GOT3 (cell line): Measurements from ENCODE around the gene AKAP9.
"Not testable (repeated sequence)": the region's sequence is repeated elsewhere in the genome, so short reads cannot be mapped to it uniquely, and the experiment has no call there.

ENCODE experiments used
- DNase-seq: peaks from one replicate; lab custom pipeline; 2025; ENCODE audit warnings: mixed read lengths; lab: John Stamatoyannopoulos, UW

Gene AKAP9

GRCh38 chr7:92013611-92014010 is 72.9 kb downstream of the AKAP9 start:
- no peak for DNase-seq

DNA sequence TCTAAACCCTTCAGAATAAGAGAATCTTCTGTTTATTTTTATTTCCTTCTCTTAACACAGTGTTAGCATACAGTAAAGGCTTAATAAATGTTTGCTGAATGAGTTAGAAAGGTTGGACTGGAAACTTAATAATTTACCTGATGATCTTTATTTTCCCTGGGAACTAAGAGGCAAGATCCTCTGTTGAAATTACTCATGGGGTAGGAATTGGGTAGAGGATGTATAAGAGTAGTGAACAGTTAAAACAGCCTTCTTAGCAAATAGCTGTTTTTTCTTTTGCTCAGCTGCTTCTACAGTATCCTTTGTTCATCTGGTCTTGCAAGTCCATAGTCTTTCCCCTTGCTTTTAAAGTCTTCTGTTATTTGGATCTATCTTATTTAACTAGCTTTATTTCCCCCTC is 80.0 kb downstream of the AKAP9 start:
- no peak for DNase-seq

DNA sequence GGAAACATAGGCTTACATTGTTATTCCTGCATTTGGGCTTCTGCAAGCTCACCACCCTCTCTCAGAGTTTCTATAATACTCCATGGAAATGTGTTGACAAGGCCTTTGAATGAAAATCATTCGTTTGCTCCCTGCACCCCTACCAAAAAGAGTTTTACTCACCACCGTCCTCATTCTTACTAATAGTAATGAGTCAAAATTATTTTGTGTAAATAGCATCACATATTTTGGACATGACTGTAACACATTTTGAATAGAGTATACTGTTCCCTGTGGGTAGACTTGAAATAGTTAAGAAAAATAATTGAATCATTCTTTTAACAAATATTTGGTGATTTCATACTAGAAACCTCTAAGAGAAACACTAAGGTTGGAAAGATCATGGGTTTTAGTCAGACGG is 84.6 kb downstream of the AKAP9 start:
- DNase-seq: no peak

DNA sequence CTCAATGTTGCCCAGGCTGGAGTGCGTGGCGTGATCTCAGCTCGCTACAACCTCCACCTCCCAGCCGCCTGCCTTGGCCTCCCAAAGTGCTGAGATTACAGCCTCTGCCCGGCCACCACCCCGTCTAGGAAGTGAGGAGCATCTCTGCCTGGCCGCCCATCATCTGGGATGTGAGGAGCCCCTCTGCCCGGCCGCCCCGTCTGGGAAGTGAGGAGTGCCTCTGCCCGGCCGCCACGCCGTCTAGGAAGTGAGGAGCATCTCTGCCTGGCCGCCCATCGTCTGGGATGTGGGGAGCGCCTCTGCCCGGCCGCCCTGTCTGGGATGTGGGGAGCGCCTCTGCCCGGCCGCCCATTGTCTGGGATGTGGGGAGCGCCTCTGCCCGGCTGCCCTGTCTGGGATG is 86.0 kb downstream of the AKAP9 start:
- DNase-seq: not testable (repeated sequence)

DNA sequence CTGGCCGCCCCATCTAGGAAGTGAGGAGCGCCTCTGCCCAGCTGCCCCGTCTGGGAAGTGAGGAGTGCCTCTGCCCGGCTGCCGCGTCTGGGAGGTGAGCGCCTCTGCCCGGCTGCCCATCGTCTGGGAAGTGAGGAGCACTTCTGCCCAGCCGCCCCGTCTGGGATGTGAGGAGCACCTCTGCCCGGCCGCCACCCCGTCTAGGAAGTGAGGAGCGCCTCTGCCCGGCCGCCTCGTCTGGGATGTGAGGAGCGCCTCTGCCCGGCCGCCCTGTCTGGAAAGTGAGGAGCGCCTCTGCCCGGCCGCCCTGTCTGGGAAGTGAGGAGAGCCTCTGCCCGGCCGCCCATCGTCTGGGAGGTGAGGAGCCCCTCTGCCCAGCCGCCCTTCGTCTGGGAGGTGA is 86.5 kb downstream of the AKAP9 start:
- DNase-seq: not testable (repeated sequence)

DNA sequence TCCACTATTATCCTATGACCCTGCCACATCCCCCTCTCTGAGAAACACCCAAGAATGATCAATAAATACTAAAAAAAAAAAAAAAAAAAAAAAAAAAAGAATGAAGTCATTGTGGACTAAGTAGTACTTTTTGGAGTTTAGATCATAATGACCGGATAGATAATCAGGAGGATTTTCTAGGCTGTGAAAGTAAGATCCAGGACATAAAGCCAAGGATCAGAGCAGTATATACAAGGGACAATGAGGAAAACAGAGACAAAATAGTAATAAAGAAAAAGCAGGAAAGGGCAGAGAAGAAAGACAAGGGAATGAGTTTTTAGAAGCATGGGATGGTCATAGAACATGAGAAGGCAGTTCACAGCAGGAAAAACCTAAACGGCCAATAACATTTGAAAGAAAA is 87.6 kb downstream of the AKAP9 start:
- DNase-seq: no peak

DNA sequence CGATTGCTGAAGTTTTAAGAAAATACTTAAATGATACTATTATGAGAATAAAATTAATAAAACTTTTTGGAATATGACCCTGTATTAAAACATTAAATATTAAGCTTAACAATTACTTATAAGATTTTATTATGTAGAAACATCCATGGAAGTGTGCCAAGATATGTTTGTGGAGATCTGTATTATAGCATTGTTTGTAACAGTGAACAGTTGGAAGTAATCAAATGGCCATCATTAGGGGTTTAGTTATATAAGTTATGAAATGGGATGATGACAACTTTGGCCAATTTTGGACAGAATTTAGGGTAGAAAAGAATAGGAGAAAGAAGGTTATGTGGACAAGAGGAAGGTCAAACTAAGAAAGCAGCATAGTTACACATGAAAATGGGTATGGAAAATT is 88.0 kb downstream of the AKAP9 start:
- no peak for DNase-seq

DNA sequence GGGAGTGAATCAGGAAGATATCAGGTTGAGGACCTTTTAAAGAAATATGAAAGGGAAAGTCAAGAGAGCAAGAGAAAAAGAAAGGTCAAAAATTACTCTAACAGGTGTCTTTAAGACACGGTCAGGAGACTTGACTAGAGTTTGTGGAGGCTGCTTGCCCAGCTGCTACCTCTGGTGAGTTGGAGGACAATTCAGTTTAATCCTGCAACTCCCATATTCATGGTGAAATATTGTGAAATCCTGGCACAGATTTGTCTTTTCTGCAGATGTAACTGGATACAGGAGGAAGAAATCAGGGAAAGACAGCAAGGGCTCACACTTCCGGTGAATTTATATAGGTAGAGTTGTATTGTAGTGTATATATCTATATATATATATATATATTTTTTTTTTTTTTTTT is 93.5 kb downstream of the AKAP9 start:
- DNase-seq: no peak

GRCh38 chr7:92035576-92035975 is 94.9 kb downstream of the AKAP9 start:
- DNase-seq: no peak

DNA sequence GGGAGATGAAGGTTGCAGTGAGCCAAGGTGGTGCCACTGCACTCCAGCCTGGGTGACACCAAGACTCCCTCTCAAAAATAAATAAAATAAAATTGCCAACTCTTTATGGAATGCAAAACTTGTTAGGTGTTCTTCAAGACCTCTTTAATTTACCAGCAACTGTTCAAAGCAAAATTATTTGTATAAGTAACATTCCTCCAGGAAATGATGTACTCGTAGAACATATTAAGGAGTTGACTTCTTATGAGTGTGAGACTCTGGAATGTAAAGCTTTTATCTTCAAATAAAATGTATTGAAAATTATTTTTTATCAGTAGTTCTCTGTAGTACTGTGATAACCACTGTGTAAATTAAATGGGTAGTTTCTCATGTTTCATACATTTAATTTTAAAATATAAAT is 99.2 kb downstream of the AKAP9 start:
- DNase-seq: no peak

GRCh38 chr7:92042056-92042737 is 101.5 kb downstream of the AKAP9 start:
- DNase-seq: no peak

GRCh38 chr7:92043098-92043497 is 102.4 kb downstream of the AKAP9 start:
- no peak for DNase-seq

- no peak for DNase-seq
Measured at GRCh38 chr7:92043637-92044036, 103.0 kb downstream of the AKAP9 start.

DNA sequence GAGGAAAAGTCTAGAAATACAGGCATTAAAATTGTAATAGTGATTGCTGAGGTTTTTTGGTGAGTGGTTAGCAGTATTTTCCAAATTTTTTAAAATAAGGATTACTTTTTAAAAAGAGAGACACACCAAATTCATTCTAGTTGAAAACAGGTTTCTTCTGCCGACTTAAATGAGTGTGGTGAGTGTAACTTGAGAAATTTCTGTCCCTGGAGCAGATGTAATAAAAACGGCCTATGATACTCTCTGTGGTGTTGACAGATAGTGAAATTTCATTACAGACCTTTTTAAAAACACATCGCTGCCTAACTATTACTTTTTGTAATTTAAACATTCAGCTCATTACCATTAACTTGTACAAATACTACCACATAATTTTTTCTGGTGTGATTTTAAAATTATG is 103.5 kb downstream of the AKAP9 start:
- DNase-seq: no peak

DNA sequence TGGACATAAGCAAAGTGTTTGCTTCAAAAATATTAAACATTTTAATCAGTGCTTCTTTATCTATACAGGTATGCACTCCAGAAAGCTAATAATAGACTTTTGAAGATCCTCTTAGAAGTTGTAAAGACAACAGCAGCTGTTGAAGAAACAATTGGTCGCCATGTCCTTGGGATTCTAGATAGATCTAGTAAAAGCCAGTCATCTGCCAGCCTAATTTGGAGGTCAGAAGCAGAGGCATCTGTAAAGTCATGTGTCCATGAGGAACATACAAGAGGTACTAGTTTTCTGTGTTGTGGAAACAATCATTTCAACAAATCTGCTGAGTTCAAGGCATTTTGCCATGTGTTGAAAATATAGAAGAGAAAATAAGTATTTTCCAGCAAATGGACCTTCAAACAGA is 104.3 kb downstream of the AKAP9 start:
- DNase-seq: no peak

- DNase-seq: no peak
Measured at GRCh38 chr7:92051655-92052054, 111.0 kb downstream of the AKAP9 start.

- DNase-seq: no peak
Measured at GRCh38 chr7:92052159-92052558, 111.5 kb downstream of the AKAP9 start.

DNA sequence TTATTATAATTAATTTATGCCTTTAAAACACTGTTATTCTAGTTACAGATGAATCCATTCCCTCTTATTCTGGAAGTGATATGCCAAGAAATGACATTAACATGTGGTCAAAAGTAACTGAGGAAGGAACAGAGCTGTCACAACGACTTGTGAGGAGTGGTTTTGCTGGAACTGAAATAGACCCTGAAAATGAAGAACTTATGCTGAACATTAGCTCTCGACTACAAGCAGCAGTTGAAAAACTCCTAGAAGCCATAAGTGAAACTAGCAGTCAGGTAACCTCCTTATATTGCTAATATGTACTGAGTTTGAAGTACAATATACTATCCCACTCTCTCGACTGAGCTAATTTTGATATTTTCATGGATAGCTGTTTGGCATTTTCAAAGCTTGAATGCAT is 112.0 kb downstream of the AKAP9 start:
- no peak for DNase-seq

DNA sequence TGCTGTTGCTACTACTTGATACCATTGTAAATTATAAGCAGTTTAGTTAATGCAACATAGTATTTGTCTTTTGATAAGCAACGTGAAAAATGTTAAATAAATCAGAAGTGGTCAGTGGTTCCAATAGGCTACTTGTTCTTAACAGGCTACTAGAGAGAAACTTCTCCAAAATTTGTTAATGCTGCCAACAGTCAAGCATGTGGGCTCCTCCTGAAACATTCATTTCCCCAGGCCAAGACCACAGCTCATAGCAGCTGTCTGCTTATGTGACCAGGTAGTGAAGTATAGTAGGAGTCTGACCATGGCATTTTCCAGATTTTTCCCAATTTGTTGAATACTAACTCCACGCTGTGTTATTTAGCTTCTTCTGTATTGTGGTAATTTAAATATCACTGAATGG is 112.7 kb downstream of the AKAP9 start:
- no peak for DNase-seq

DNA sequence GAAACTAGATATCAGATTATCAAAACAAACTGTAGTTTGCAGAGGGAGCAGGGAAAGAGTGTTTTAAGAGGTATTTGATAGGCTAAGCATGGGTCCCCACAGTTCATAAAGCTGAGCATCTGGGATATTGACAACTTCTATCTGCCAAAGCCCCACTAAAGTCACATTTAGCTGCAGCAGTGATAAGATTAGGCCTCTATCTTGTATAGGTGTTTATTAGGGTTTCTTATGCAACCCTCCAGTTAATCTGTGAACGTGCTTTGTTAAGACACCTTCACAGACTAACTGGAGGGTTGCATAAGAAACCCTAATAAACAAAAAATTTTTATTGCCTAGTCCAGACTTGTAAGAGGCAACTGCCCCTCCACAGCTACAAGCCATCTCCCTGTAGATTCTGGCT is 115.6 kb downstream of the AKAP9 start:
- no peak for DNase-seq

DNA sequence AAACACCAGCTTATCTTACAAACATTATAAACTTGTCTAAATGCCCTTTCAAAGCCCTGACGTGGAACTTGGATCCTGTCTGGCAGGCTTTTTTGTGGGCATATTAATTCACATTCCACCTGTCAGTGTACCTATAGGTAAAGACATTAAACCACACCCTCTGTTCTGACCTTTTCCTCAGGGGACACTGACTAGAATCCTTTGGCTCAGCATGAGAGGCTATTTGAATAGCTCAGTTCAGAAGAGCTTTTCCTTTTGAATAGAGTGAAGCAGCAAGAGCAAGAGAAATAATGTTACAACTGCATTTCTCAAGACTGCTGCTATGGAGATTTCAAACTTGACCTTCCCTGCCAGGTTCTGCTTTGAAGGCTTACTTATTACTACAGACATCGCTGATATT is 116.7 kb downstream of the AKAP9 start:
- DNase-seq: no peak

- DNase-seq: no peak
Measured at GRCh38 chr7:92058040-92058439, 117.4 kb downstream of the AKAP9 start.

DNA sequence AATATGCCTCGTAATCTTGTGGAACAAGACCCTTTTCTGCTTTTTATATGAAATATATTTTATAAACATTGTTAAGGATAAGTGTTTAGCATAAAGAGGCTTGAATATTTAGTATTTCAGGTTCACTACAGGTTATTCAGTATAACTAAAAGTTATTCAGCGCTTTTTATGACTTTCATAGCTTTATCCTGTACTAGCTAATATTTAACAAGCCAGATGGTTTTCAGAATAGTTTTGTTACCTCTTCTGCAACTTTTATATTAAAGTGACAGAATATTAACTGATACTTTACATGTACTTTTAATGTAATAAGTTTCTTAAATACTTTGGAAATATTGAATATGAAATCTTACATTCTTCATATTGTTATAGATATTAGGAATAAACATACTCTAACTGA is 118.2 kb downstream of the AKAP9 start:
- DNase-seq: no peak

DNA sequence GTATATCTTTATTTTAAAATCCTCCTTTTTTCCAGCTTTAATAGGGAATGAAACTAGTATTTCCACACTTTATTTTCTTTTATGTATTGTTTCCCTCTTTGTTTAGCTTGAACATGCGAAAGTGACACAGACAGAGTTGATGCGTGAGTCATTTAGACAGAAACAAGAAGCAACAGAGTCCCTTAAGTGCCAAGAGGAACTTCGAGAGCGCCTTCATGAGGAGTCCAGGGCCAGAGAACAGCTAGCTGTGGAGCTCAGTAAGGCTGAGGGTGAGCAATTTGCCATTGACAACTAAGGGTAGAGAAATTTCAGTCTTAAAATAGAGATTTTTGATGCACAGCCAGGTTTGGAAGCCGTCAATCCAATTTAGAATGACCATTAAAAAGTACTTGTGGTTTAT is 120.5 kb downstream of the AKAP9 start:
- DNase-seq: no peak
